HG03097 (cell line): Measurements from ENCODE around the gene UBR3.
"Not testable (repeated sequence)": the region's sequence is repeated elsewhere in the genome, so short reads cannot be mapped to it uniquely, and the experiment has no call there.

ENCODE experiments used
- ATAC-seq: cut with Tn5 transposase; IDR thresholded peaks from one replicate; pipeline ENCODE4 v1.9.1; 2021; ENCODE audit not compliant: unreplicated experiment, low FRiP score

UBR3 gene

DNA sequence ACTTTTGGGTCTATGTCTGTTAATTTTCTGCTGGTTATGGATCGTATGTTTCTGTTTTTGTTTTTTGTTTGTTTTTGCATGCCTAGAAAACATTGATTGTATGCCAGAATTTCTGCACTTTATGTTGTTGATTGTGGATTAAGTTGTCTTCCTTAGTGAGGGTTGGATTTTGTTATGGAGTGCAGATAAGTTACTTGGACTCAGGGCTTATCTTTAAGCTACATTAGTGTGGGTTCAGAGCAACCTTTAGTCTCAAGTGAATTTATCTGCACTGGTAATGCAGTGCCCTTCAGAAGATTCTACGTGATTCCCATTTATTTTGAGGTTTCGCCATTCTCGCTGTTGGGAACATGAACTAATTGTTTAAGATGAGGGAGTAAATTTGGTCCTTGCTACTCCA, 32.9 kb downstream of the UBR3 start:
- no peak for ATAC-seq

DNA sequence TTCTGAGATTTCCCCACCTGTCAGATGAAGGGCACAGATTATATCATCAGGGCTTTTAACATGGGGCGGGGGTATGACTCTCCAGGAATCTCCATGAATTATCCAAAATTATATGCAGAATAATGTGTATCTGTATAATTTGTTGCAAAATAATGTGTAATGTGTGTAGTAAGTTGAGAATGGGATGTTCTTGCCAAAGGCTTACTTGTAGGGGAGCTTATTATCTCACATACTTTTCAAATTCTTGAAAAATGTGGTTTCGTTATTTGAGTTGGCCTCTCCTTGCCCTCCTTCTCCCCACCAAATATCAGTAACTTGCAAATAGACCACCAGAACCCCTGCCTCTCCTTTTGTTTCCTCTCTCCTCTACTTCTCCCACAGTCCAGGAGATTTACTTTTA, 35.6 kb downstream of the UBR3 start:
- ATAC-seq, result no peak

DNA sequence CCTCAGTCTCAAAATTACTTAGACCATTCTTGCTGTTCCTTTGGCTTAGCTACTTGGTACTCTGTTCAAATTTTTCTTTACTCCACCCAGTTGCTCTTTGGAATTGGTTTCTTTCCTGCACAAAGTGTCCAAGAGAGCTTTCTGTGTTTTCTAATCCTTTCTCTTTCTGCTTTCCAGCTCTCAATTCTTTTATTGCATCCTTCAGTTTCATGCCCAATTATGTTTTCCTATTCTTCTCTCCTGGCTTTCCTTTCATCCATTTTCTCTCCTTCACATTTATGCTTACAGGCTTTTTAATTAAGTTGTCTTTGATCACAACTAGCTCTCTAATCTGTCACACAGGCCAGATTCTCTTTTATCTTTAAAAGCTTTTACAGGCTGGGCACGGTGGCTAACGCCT, 38.2 kb downstream of the UBR3 start:
- no peak for ATAC-seq

DNA sequence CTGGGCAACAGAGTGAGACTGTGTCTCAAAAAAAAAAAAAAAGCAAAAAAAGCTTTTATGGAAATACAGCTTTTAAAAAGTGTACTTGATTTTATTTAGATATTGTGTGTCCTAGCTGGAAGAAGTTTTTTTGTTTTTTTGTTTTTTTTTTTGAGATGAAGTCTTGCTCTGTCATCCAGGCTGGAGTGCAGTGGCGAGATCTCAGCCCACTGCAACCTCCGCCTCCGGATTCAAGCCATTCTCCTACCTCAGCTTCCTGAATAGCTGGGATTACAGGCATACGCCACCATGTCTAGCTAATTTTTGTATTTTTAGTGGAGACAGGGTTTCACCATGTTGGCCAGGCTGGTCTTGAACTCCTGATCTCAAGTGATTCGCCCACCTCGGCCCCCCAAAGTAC, 39.0 kb downstream of the UBR3 start:
- not testable (repeated sequence) for ATAC-seq

DNA sequence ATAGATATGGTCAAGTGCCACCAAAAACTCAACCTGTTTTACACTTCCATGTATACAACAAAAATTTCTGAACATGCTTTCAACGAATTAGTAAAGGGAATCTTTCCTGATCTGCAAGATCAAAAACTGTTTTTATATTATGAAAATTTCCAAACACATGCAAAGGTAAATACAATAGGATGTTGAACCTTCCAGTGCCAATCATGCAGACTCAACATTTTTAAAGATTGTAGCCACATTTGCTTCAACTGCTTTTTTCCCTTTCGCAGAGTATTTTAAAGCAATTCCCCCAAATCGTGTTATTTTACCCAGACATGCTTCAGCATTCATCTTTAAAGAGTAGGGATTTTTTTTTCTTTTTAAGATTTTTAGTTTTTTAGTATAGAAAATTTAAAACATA, 40.3 kb downstream of the UBR3 start:
- no peak for ATAC-seq

DNA sequence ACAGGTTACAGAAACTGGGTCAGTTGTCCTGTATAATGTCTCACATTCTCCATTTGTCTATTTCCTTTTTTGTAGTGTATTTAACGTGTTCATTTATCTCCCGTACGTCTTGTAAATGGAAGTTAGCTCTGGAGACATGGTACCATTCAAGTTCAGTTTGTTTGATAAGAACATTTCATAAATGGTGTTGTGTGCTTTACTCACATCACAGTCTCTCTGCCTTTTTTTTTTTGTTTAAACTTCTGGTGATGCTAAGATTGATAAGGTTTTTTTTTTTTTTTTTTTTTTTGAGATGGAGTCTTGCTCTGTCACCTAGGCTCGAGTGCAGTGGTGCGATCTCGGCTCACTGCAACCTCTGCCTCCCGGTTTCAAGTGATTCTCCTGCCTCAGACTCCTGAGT, 41.7 kb downstream of the UBR3 start:
- ATAC-seq, result no peak

DNA sequence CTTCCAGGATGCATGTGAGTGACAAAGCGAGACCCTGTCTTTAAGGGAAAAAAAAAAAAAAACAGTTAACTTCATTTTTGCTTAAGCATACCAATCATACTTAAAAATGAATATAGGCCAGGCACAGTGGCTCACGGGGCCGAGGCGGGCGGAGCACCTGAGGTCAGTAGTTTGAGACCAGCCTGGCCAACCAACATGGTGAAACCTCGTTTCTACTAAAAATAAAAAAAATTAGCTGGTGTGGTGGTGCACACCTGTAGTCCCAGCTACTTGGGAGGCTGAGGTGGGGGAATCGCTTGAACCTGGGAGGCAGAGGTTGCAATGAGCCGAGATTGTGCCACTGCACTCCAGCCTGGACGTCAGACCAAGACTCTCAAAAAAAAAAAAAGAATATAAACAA, 44.1 kb downstream of the UBR3 start:
- not testable (repeated sequence) for ATAC-seq

DNA sequence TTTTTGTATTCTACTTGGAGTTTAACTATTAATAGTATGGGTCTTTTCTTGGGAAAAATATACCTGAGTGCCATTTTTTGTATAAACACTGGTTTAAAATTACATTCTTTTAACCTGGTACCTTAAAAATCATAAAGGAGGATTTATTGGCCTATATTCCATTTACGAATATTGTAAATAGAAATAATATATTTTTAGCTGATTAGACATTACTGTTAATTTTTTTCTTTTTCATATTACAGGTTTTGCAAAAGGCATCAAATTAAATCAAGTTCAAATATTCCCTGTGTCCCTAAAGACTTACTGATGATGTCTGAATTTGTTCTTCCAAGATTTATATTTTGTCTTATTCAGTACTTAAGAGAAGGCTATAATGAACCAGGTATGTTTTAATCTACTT, 44.7 kb downstream of the UBR3 start:
- no peak for ATAC-seq

DNA sequence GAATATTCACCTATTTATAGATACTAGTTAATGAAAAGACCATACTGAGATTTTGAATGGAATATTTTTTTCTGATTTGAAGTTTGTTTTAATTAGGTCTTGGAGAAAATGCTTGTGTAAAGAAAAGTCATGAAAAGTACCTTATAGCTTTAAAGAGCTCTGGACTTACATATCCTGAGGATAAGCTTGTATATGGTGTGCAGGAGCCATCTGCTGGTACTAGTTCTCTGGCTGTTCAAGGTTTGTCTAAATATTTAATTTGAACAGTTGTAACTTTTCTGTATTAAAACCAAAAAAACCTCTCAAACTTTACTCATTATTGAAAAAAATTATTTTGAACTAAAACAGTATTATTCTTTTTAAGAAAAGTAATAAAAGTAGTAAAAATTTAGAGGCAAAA, 50.1 kb downstream of the UBR3 start:
- ATAC-seq, result no peak

DNA sequence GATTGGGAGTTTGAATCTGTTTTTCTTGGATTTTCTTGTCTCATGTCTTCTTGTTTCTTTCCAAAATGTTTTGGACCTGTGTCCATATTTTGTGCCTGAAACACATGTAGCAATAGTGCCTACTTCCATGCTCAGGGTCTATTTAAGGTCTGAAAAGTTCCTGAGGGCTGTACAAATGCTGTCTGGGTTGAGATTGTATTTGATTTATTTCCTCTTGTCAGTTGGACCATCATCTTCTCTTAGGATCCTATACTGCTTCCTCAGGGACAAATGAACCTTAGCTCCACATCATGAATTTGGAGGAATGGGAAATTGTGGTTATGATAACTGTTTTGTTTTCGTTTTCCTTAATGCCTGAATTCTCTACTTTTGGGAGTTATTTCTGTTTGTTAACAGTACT, 59.9 kb downstream of the UBR3 start:
- ATAC-seq, result no peak

DNA sequence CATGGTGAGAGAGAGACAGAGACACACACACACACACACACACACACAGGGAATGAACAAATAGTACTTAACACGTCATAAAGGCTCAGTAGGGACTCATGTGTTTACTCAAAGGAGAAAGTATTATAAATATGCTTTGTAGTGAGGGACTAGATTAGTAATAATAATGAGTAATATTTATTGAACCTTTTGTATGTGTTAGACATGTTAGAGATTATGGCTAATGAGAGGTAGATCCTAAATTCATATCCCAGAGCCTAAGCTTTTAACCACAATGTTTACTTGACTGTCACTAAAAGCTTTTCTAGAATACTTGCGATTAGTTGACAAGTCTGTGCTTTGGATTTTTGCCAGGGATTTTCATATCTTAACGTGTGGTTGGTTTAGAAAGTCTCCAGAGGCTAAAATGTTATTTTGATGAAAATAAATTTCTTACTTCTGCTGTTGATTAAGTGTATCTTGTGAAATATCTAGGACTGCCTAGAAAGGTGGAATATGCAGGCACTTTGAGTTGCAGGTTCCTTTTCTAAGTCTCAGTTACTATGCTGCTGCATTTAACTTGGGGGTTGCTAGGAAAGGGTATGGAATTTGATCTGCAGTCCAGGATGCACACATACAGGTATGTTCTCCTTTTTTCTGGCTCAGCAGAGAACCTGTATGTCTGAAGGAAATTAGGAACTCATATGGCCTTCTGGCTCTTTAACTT, 64.5 kb downstream of the UBR3 start:
- no peak for ATAC-seq

DNA sequence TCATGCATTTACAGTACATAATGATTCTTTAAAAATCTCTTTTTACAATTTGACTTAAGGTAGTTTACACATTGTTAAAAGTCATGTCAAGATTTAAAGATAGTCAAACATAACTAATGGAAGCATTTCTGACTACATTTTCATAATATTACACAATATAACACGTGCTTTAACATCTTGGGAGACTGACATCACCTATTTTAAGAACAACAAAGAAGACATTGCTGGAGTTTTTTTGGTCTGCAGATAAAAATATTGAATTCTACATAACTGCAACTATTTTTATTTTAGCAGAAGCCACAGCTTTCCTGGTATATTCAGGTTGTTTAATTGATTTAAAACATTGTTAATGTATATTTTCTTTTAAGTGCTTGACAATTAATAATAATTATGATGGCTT, 65.7 kb downstream of the UBR3 start:
- ATAC-seq, result no peak

DNA sequence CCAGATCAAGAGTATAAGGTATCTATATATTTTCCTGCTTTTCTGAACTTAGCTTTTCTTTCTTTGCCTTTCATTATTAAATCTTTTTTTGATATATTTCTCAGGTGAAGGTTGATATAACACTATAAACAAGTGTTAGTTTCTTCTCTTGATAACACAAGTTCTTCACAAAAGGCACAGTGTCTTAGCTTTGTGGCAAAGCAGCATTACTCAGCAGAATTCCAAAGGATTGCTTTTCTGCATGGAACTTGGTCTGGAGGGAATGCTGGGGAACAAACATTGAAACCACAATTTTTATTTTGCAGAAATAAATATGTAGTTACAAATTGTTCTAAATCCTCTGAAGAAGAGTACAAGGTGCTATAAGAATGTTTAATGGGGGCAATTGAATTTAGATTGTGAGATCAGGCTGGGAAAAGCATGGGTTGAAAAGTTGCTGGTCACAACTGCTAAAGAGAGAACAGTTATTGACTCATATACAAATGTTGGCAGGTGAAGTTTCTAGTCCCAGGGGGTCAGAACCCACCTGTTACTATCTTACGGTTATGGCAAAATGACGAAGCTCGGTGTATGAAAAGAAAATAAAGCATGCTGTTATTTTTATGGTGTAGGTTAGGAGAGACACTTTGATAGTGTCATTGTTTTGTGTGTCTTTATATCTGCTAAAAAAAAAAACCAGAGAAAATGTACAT, 68.2 kb downstream of the UBR3 start:
- no peak for ATAC-seq

DNA sequence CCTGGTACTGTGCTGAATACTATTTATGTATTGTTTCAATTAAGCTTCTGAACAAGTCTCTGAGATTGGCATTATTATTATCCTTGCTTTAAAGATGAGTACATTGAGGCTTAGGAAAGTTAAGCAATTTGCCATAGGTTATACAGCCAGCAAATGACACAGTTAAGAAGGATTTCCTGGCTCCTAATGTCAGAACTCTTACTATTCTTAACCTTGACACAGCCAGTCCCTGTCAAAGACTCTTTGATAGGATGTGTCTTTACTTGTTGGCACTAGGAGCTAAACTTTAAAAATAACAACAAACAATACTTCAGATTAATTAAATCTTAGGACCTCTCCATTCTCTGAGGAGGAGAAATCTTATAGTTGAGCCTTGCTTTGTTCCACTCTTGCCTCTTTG, 70.6 kb downstream of the UBR3 start:
- ATAC-seq, result no peak

DNA sequence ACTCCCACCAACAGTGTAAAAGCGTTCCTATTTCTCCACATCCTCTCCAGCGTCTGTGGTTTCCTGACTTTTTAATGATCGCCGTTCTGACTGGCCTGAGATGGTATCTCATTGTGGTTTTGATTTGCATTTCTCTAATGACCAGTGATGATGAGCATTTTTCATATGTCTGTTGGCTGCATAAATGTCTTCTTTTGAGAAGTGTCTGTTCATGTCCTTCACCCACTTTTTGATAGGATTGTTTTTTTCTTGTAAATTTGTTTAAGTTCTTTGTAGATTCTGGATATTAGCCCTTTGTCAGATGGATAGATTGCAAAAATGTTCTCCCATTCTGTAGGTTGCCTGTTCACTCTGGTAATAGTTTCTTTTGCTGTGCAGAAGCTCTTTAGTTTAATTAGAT, 72.8 kb downstream of the UBR3 start:
- ATAC-seq, result not testable (repeated sequence)

DNA sequence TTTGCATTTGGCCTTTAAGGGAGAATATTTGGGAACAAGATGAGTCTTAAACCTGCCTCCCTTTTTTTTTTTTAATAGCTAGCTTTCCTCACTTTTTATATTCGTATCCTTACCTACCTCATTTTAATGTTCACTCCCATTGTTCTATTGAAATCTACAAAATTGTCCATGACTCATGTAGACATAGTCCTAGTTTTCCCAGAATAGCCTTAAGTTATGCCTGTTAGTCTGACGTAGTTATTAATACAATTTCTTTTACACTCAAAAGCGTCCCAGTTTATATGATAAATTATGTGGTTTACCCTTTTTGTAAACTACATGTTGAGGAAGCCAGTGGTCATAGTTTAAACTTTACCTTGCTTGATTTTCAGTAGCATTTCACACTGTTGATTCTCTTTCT, 73.4 kb downstream of the UBR3 start:
- ATAC-seq, result no peak

DNA sequence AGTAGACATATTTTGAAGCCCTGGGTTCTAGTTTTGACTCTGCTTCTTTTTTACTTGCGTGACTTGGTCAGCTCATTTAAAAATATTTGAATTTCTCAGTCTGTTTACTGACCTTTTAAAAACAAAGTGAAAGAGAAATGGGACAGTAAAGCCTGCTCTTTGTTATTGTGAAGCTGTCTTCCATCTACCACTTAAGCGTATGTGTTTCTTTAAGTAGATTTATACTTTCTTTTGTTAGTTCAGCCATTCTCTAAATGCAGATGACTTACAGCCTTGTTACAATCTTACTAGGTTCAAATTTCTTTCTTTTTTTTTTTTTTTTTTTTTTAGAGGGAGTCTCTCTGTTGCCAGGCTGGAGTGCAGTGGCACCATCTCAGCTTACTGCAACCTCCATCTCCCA, 79.5 kb downstream of the UBR3 start:
- no peak for ATAC-seq

DNA sequence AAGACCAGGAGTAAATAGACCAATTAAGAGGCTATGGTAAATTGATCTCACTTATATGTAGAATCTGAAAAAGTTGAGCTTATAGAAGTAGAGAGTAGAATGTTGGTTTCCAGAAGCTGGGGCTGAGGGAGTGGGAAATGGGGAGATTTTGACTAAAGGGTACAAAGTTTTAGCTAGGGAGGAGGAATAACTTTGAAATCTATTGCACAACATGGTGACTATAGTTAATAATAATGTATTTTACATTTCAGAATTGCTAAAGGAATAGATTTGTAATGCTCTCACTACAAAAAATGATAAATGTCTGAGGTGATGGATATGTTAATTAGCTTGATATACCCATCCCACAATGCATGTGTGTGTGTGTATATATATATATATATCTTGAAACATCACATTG, 82.1 kb downstream of the UBR3 start:
- ATAC-seq, result no peak

DNA sequence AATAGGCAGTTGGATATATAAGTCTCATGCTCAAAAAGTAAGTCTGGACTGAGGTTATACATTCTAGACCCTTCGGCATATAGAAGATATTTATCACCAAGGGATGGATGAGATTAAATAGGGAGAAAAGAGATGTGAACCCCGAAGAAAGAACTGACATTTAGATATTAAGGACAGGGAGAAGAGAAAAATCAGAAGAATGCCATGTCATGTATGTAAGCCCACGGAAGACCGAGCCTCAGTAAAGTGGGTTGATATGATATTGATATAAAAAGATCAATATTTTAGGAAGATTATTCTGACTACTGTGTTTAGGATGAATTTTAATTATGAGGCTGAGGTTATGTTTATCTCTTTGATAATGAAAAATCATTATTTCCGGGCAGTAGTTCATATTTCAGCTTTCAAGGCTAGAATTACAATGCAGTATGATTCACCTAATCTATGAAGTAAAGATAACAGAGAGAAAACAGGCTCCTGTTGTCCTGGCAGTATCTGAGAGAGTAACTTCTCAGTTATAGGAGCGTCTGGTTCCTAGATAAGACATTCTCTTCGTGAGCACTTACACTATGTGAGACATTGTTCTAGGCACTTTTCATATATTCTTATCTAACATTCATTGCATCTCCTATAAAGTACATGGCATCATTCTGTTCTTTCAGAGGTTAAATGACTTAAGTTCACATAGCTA, 83.0 kb downstream of the UBR3 start:
- ATAC-seq, result no peak

DNA sequence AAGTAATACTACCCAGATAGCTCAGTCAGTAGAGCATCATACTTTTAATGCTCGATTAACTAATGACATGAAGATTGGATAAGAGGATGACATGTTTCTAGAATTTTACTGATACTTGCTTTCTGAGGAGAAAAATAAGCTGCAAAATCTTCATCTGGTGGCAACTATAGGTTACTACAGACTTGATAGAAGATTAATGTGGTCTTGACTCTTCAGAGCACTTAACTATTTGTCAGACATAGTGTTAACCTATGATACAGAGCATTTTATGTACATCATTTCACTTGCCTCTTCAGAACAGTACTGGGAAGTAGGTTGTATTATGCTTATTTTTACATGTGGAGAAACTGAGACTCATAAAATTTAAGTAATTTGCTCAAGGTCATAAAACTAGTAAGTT, 83.9 kb downstream of the UBR3 start:
- ATAC-seq, result no peak

DNA sequence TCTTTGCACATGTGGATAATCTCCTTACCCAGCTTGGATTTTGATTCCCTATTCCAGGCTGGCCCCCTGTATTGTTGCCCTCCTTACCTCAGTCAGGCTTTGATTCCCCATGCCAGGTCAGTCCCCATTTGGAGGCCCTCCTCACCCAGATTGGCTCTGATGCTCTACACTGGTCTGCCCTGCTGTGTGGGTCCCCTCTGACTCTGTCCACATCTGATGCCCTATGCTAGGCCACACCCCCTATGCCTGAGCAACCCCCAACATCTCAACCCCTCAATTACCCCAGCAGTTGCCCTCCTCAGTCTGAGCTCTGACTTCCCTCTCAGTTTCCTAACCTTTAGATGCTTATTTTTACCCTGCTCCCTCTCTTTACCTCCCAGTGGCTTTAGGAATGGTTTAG, 89.4 kb downstream of the UBR3 start:
- ATAC-seq, result no peak

DNA sequence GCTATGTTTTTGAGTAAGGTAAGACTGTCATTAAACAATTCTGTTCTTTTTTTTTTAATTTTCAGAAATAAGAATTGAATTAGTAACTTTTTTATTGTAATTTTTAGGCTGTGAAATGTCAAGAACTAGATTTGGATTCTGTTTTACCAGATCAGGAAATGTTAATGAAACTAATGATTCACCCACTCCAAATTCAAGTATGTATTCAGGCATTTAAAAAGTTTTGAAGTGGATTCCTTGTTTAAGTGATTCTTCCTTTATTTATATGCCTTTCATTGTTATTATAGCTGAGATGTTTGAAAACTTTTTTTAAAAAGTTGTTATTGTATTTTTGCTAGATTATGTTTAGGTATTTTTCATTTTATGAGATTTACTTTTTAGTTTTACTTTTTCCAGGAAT, 96.7 kb downstream of the UBR3 start:
- no peak for ATAC-seq
